Measurements from ENCODE around the gene IQCN. TPM values are rescaled to one million over a fixed set of nuclear protein-coding genes. Genes with fewer than 3 reads are reported as not detected.

IQCN gene
- total RNA-seq, 1 donor from 2014 or later, result 17.8 TPM

- Mint-ChIP-seq H3K36me3 (ENCODE audit: low read depth) (no peaks in the 10 kb centered on the region), H3K27me3 (peaks cover 41% of the 10 kb centered on the region), H3K4me3 (no peak overlapping the region), H3K27ac (no peak overlapping the region), H3K9me3 (no peaks in the 10 kb centered on the region), H3K4me1 (peaks cover 36% of the 10 kb centered on the region)
- POLR2A ChIA-PET, result no interaction called here
- CTCF ChIA-PET, result interaction anchor here (1.0 to 1.7 kb wide), 2 partner anchors 8 to 166 kb away, joined by 3 read pairs; no protein-coding TSS in a partner anchor
- TF ChIP-seq CTCF (IDR thresholded peaks at IDR 0.05), result no peak
- no peak for DNase-seq
- intact Hi-C loops (cut with micrococcal nuclease), result no loop called here
- ATAC-seq (ENCODE audit: low read depth), result no peak
Observed at GRCh38 chr19:18221815-18222725, 52.2 kb downstream of the IQCN start.

- DNase-seq (no peak), ATAC-seq (ENCODE audit: low read depth) (no peak)
- Mint-ChIP-seq H3K4me3 (no peak overlapping the region), H3K4me1 (peaks cover 26% of the 10 kb centered on the region), H3K36me3 (ENCODE audit: low read depth) (no peaks in the 10 kb centered on the region), H3K27me3 (peaks cover 32% of the 10 kb centered on the region), H3K9me3 (no peaks in the 10 kb centered on the region), H3K27ac (no peak overlapping the region)
- no peak for TF ChIP-seq CTCF (IDR thresholded peaks at IDR 0.05)
- ChIA-PET CTCF (interaction anchor here (1.7 kb wide), 1 partner anchor 167 kb away, joined by 3 read pairs; no protein-coding TSS in a partner anchor), POLR2A (interaction anchor here (0.6 kb wide), 1 partner anchor 48 kb away, joined by 5 read pairs; no protein-coding TSS in a partner anchor)
- intact Hi-C loops (cut with micrococcal nuclease), result no loop called here
Observed at GRCh38 chr19:18220632-18221275, 53.5 kb downstream of the IQCN start.

DNA sequence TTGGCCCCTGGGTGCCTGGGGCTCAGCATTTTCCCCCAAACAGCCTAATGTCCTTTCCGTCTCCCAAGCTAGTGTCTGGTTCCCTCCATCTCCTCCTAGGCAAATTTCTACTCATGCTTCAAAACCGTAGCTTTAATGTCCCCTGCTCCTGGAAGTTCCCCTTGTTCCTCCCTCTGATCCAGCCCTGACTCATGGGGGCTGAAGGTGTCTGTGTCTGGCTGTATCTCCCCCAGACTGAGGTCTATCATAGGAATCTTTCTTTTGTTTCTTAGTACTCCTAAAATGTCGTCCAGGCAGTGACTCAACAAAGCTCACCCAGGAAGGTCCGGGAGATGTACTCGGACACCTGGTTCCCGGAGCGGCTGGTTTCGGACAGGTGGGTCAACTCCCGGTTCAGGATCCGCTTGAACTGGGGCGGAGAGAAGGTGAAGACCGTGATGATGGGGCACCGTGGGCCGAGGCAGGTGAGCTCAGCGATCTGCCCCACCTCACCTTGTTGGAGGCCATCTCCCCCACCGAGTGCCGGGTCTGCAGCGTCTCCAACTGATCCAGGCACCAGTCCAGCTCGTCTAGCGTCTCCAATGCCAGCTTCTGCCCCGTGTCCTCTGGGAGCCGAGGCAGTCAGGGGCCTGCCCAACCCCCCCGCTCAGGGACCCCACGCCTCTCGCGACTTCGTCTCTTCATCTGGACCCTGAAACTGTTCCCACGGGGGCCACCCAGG, 54.2 kb downstream of the IQCN start:
- ATAC-seq (ENCODE audit: low read depth), result no peak
- ChIA-PET POLR2A (interaction anchor here (0.7 kb wide), 1 partner anchor 377 kb away, joined by 3 read pairs; no protein-coding TSS in a partner anchor), CTCF (interaction anchor here (0.9 kb wide), 1 partner anchor 31 kb away, joined by 3 read pairs; no protein-coding TSS in a partner anchor)
- intact Hi-C loops (cut with micrococcal nuclease), result no loop called here
- DNase-seq, result no peak
- H3K4me3 Mint-ChIP-seq, result no peak overlapping the region
- no peaks in the 10 kb centered on the region for H3K36me3 Mint-ChIP-seq (ENCODE audit: low read depth)
- H3K4me1 Mint-ChIP-seq, result peaks cover 19% of the 10 kb centered on the region
- H3K27me3 Mint-ChIP-seq, result peaks cover 26% of the 10 kb centered on the region
- no peak overlapping the region for H3K27ac Mint-ChIP-seq
- no peaks in the 10 kb centered on the region for H3K9me3 Mint-ChIP-seq
- no peak for TF ChIP-seq CTCF (IDR thresholded peaks at IDR 0.05)

- Mint-ChIP-seq H3K27me3 (peaks cover 20% of the 10 kb centered on the region), H3K9me3 (no peaks in the 10 kb centered on the region), H3K27ac (no peak overlapping the region), H3K4me3 (no peak overlapping the region), H3K36me3 (ENCODE audit: low read depth) (no peaks in the 10 kb centered on the region), H3K4me1 (peaks cover 6% of the 10 kb centered on the region)
- DNase-seq (no peak), ATAC-seq (ENCODE audit: low read depth) (no peak)
- intact Hi-C loops (cut with micrococcal nuclease), result no loop called here
- ChIA-PET CTCF (no interaction called here), POLR2A (no interaction called here)
- TF ChIP-seq CTCF (IDR thresholded peaks at IDR 0.05), result no peak
Observed at GRCh38 chr19:18218600-18218999, 55.7 kb downstream of the IQCN start.
